NT2/D1 (cell line): Measurements from ENCODE around the gene ERLEC1.

Experiments
- YY1 ChIP-seq: IDR thresholded peaks from 2 replicates; pipeline ENCODE4 v1.6.1; 2011; ENCODE audit not compliant: insufficient read length, insufficient read depth
- ZNF274 ChIP-seq: IDR thresholded peaks from 2 replicates; pipeline ENCODE4 v1.6.1; 2011; ENCODE audit warnings: mild to moderate bottlenecking, low read depth, low read length

GRCh38 chr2:53780056-53780455 is 6.8 kb upstream of the ERLEC1 start:
- TF ChIP-seq YY1 (no peak), ZNF274 (no peak)
